Bronchial epithelial cell (primary cell): Measurements from ENCODE around the gene HDAC4. TPM values are rescaled to one million over a fixed set of nuclear protein-coding genes. Genes with fewer than 3 reads are reported as not detected.

Source experiments
- DNase-seq: peaks from one replicate; pipeline ENCODE4 v3.0.0-alpha.2; 2010; ENCODE audit warnings: low read depth
- FAIRE-seq: peaks from 2 replicates; lab custom pipeline; 2011; peaks lifted over from hg19 to GRCh38; lab: Jason Lieb, UNC
- H3K27me3 ChIP-seq: 2 replicates; pipeline ENCODE4 v1.5.1; 2011; ENCODE audit warnings: low read length; ENCODE audit not compliant: control insufficient read depth, insufficient read depth
- H3K36me3 ChIP-seq: 2 replicates; pipeline ENCODE4 v1.5.1; 2011; ENCODE audit warnings: low read length; ENCODE audit not compliant: control insufficient read depth, insufficient read depth
- H3K4me3 ChIP-seq: 2 replicates; pipeline ENCODE4 v1.5.1; 2011; ENCODE audit warnings: mild to moderate bottlenecking, low read depth, low read length, control low read depth
- total RNA-seq: library from RNA; depleted of rRNA; stranded (reverse); fragments of >200 nt; gene quantifications from 2 replicates; pipeline ENCODE4 v1.2.1, GENCODE V29; 2014
- TF ChIP-seq, protein P1 (sequence below): IDR thresholded peaks from 2 replicates; pipeline ENCODE4 v1.5.1; 2011; ENCODE audit warnings: mild to moderate bottlenecking, moderate library complexity, low read length, control low read depth, inconsistent platforms; ENCODE audit not compliant: insufficient read depth, severe bottlenecking

The HDAC4 gene
- total RNA-seq, 1 donor from 2014 or later, result 5.3 TPM

DNA sequence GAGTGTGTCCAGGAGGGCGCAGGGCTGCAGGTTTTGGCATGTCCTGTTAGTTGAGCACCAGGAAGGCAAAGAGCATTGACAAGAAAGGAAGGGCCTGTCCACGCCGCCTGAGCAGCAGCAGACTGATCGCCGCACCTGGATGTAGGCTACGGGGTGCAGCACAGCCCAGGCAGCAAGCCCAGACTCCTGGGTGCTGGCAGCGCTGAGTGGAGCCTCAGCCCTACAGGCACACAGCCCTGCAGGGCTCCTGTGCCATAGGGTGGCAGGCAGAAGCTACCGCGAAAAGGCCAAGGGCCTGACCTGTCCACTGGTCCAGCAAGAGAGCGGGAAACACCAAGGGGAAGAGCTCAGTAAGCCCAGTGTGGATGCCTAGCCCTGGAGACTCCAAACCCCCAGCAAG, 198.0 kb downstream of the HDAC4 start:
- FAIRE-seq, result no peak
- no peaks in the 10 kb centered on the region for H3K27me3 ChIP-seq
- TF ChIP-seq, protein P1, sequence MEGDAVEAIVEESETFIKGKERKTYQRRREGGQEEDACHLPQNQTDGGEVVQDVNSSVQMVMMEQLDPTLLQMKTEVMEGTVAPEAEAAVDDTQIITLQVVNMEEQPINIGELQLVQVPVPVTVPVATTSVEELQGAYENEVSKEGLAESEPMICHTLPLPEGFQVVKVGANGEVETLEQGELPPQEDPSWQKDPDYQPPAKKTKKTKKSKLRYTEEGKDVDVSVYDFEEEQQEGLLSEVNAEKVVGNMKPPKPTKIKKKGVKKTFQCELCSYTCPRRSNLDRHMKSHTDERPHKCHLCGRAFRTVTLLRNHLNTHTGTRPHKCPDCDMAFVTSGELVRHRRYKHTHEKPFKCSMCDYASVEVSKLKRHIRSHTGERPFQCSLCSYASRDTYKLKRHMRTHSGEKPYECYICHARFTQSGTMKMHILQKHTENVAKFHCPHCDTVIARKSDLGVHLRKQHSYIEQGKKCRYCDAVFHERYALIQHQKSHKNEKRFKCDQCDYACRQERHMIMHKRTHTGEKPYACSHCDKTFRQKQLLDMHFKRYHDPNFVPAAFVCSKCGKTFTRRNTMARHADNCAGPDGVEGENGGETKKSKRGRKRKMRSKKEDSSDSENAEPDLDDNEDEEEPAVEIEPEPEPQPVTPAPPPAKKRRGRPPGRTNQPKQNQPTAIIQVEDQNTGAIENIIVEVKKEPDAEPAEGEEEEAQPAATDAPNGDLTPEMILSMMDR, result no peak
- H3K36me3 ChIP-seq, result no peaks in the 10 kb centered on the region
- no peak for DNase-seq
- H3K4me3 ChIP-seq, result no peak overlapping the region

- DNase-seq, result no peak
- Histone ChIP-seq H3K27me3 (no peaks in the 10 kb centered on the region), H3K36me3 (no peaks in the 10 kb centered on the region), H3K4me3 (no peak overlapping the region)
- TF ChIP-seq, protein P1, result no peak
- FAIRE-seq, result no peak
Observed at GRCh38 chr2:239202343-239202742, 198.5 kb downstream of the HDAC4 start.

GRCh38 chr2:239201884-239202283, 198.9 kb downstream of the HDAC4 start:
- no peak for DNase-seq
- no peaks in the 10 kb centered on the region for H3K27me3 ChIP-seq
- FAIRE-seq, result no peak
- H3K36me3 ChIP-seq, result no peaks in the 10 kb centered on the region
- TF ChIP-seq, protein P1, result no peak
- no peak overlapping the region for H3K4me3 ChIP-seq

DNA sequence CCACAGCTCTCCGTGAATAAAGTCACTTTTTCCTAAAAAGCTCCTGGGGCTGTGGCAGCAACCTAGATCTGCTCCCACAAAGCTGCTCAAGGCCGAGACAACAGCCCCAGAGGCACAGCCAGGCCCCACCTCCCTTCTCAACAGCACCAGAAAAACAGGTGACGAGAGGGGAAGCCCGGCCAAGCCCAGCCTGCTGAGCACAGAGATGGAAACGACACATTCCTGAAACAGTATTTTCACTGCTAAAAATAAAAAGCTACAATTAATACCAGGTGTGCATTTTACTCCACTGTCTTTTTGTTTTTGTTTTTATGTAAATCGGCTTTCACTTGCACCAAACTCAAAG, 199.3 kb downstream of the HDAC4 start:
- H3K36me3 ChIP-seq, result no peaks in the 10 kb centered on the region
- FAIRE-seq (no peak), DNase-seq (no peak)
- TF ChIP-seq, protein P1, result no peak
- H3K4me3 ChIP-seq, result no peak overlapping the region
- no peaks in the 10 kb centered on the region for H3K27me3 ChIP-seq

GRCh38 chr2:239200646-239201530, 199.9 kb downstream of the HDAC4 start:
- Histone ChIP-seq H3K4me3 (no peak overlapping the region), H3K36me3 (no peaks in the 10 kb centered on the region), H3K27me3 (no peaks in the 10 kb centered on the region)
- TF ChIP-seq, protein P1, result no peak
- FAIRE-seq (no peak), DNase-seq (no peak)
